ENCODE data around the gene KIF26B.

Gene KIF26B

GRCh38 chr1:245220381-245220985 is 65.7 kb downstream of the KIF26B start:
- no peaks in the 10 kb centered on the region for H3K4me1 Mint-ChIP-seq
- peaks cover 18% of the 10 kb centered on the region for H3K27me3 Mint-ChIP-seq
- no peak overlapping the region for H3K4me3 Mint-ChIP-seq
- H3K27ac Mint-ChIP-seq: no peak overlapping the region
- H3K36me3 Mint-ChIP-seq: no peaks in the 10 kb centered on the region
- no peaks in the 10 kb centered on the region for H3K9me3 Mint-ChIP-seq
- no peak for ATAC-seq

DNA sequence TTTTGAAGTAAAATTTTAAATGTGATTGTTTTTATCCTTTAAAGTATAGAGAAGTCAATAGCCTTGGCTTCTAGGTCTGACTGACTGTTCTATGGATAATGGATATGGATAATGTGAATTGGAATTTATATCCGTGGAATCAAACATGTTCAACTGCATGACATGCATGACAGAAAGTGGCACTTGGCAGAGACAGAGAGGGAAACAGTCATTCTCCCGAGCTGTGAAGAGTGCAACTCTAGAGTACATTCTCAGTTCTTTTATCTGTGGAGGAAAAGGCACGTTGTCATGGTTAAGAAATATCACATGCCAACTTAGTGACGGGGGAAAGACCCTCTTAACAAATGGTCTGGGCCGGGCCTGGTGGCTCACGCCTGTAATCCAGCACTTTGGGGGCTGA is 67.0 kb downstream of the KIF26B start:
- peaks cover 18% of the 10 kb centered on the region for H3K27me3 Mint-ChIP-seq
- H3K27ac Mint-ChIP-seq: no peak overlapping the region
- H3K4me3 Mint-ChIP-seq: no peak overlapping the region
- no peak for ATAC-seq
- no peaks in the 10 kb centered on the region for H3K9me3 Mint-ChIP-seq
- H3K36me3 Mint-ChIP-seq: no peaks in the 10 kb centered on the region
- H3K4me1 Mint-ChIP-seq: no peaks in the 10 kb centered on the region

DNA sequence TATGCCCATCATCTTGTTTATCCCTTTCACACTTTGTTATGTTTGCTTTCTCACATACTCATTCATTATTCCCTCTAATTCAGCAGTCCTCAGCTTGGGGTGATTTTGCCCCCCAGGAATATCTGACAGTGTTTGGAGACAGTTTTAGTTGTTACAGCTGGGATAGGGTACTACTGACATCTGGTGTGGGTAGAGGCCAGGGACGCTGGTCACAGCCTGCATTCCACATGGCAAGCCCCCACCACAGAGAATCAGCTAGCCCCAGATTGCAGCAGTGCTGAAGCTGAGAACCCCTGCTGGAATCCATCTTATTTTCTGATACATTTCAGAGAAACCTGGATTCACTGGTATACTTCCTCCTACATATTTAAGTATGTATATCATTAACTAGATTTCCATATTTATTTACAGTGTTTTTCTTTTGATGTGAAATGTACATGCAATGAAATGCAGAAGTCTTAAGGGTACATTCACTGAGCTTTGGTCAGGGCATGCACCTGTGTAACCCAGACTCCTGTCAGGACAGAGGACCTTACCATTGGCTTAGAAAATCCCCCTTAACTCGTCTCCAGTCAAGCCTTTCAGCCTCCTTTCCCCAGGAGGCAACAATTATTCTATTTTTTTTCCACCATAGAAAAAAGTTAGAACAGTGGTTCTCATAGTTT is 68.3 kb downstream of the KIF26B start:
- H3K27me3 Mint-ChIP-seq: peaks cover 18% of the 10 kb centered on the region
- no peak for ATAC-seq
- no peaks in the 10 kb centered on the region for H3K4me1 Mint-ChIP-seq
- no peak overlapping the region for H3K27ac Mint-ChIP-seq
- H3K9me3 Mint-ChIP-seq: no peaks in the 10 kb centered on the region
- H3K4me3 Mint-ChIP-seq: no peak overlapping the region
- H3K36me3 Mint-ChIP-seq: no peaks in the 10 kb centered on the region

- Mint-ChIP-seq H3K27me3 (peaks cover 11% of the 10 kb centered on the region), H3K4me3 (no peak overlapping the region), H3K36me3 (no peaks in the 10 kb centered on the region), H3K4me1 (no peaks in the 10 kb centered on the region), H3K27ac (no peak overlapping the region), H3K9me3 (no peaks in the 10 kb centered on the region)
- ATAC-seq: no peak
Observed at GRCh38 chr1:245225322-245226202, 70.8 kb downstream of the KIF26B start.

DNA sequence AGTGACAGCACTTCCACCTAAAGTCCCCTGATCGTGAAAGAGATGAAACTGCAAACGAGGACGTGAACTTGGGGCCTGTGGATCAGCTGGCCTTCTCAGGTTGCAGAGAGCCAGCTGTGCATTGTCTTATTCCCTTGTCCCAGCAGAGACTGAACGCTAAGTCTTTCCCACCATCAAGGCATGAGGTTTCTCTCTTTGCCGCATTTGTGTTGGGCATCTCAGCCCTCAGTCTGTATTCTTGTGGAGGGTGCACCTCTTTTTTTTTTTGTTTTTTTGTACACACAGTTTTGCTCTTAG is 71.4 kb downstream of the KIF26B start:
- Mint-ChIP-seq H3K27ac (no peak overlapping the region), H3K4me3 (no peak overlapping the region), H3K36me3 (no peaks in the 10 kb centered on the region), H3K4me1 (no peaks in the 10 kb centered on the region), H3K27me3 (peaks cover 12% of the 10 kb centered on the region), H3K9me3 (no peaks in the 10 kb centered on the region)
- no peak for ATAC-seq

GRCh38 chr1:245229051-245229450 is 74.3 kb downstream of the KIF26B start:
- Mint-ChIP-seq H3K4me3 (no peak overlapping the region), H3K27ac (no peak overlapping the region), H3K4me1 (no peaks in the 10 kb centered on the region), H3K9me3 (no peaks in the 10 kb centered on the region), H3K27me3 (peaks cover 13% of the 10 kb centered on the region), H3K36me3 (no peaks in the 10 kb centered on the region)
- no peak for ATAC-seq

- Mint-ChIP-seq H3K9me3 (no peaks in the 10 kb centered on the region), H3K27me3 (peaks cover 30% of the 10 kb centered on the region), H3K4me3 (no peak overlapping the region), H3K36me3 (no peaks in the 10 kb centered on the region), H3K4me1 (no peaks in the 10 kb centered on the region), H3K27ac (no peak overlapping the region)
- ATAC-seq: no peak
Observed at GRCh38 chr1:245232931-245233330, 78.1 kb downstream of the KIF26B start.

DNA sequence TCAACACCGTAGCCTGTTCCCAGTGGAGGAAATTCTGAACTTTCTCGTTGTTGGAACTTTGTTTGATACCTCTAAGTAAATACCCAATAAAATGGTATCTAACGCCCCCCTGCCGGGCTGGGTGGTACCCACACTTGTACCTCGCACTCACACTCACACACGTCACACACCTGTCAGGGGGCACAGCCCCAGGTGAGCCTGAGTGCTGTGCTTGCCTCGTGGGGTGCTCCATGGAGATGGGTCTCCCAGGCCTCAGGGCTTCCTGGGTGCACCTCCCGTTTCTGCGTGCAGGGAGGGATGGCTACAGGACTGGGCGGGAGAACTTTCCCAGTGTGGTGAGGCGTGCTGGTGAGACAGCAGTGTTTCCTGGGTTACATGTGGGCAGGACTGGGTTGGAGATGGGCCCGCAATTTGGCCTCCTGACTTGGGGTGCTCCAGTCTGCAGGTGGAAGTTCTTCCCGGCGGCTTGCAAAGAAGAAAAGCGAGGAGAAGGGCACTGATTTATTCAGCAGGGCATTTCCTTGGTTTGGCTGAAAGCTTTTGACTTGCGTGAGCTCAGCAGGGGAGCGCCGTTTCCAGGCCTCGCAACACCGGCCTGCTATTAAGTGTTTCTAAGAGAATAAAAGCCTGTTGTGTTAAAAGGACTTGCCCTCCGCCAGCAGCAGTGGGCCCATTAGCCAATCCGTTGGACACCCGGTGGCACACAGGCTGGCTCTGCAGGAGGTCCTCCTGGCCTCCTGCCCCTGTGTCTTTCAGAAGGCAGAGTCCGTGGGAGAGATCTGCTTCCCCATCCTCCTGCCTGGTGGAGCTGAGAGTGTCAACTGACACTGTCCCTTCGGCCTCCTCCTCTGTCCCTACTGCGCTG is 79.7 kb downstream of the KIF26B start:
- Mint-ChIP-seq H3K27ac (no peak overlapping the region), H3K4me1 (no peaks in the 10 kb centered on the region), H3K9me3 (peaks cover 2% of the 10 kb centered on the region), H3K36me3 (no peaks in the 10 kb centered on the region), H3K4me3 (no peak overlapping the region), H3K27me3 (peaks cover 44% of the 10 kb centered on the region)
- ATAC-seq: no peak

- Mint-ChIP-seq H3K36me3 (no peaks in the 10 kb centered on the region), H3K4me1 (no peaks in the 10 kb centered on the region), H3K27me3 (peaks cover 50% of the 10 kb centered on the region), H3K9me3 (peaks cover 2% of the 10 kb centered on the region), H3K27ac (no peak overlapping the region), H3K4me3 (no peak overlapping the region)
- no peak for ATAC-seq
Observed at GRCh38 chr1:245235156-245235555, 80.4 kb downstream of the KIF26B start.

- Mint-ChIP-seq H3K36me3 (no peaks in the 10 kb centered on the region), H3K4me1 (no peaks in the 10 kb centered on the region), H3K9me3 (peaks cover 2% of the 10 kb centered on the region), H3K27ac (no peak overlapping the region), H3K4me3 (no peak overlapping the region), H3K27me3 (peaks cover 50% of the 10 kb centered on the region)
- no peak for ATAC-seq
Observed at GRCh38 chr1:245240648-245241165, 85.9 kb downstream of the KIF26B start.

GRCh38 chr1:245241526-245242130 is 86.8 kb downstream of the KIF26B start:
- Mint-ChIP-seq H3K27me3 (peaks cover 48% of the 10 kb centered on the region), H3K36me3 (no peaks in the 10 kb centered on the region), H3K4me1 (no peaks in the 10 kb centered on the region), H3K27ac (no peak overlapping the region), H3K9me3 (peaks cover 2% of the 10 kb centered on the region), H3K4me3 (no peak overlapping the region)
- ATAC-seq: no peak

GRCh38 chr1:245242989-245243388 is 88.2 kb downstream of the KIF26B start:
- Mint-ChIP-seq H3K4me3 (no peak overlapping the region), H3K9me3 (peaks cover 2% of the 10 kb centered on the region), H3K27me3 (peaks cover 40% of the 10 kb centered on the region), H3K4me1 (no peaks in the 10 kb centered on the region), H3K27ac (no peak overlapping the region), H3K36me3 (no peaks in the 10 kb centered on the region)
- no peak for ATAC-seq

DNA sequence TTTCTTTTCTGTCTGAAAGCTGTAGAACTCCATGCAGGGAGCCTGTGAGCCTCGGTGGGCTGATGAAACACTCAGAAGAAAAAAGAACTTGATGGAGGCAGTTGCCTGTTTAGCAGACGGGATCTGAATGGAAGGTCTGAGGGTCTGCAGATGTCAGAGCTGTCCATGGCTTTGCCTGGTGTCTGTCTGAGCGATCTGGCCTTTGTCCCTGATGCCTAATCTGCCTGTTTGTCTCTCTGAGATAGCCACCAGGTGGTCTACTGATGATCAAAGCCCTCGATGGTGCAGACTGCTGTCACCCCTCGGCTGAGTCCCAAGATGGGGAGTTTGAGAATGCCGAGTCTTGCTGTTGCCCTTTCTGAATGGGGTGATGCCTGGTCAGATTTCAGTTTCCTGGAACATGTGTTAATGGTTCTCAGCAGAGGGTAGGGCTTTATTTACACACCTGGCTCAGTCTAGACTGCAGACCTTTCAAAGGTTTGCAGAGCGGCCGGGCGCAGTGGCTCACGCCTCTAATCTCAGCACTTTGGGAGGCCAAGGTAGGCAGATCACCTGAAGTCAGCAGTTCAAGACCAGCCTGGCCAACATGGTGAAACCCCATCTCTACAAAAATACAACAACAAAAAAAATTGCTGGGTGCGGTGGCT is 90.4 kb downstream of the KIF26B start:
- H3K4me1 Mint-ChIP-seq: no peaks in the 10 kb centered on the region

GRCh38 chr1:245246433-245246832 is 91.6 kb downstream of the KIF26B start:
- H3K9me3 Mint-ChIP-seq: no peaks in the 10 kb centered on the region
- H3K4me3 Mint-ChIP-seq: no peak overlapping the region
- no peak overlapping the region for H3K27ac Mint-ChIP-seq
- no peak for ATAC-seq
- no peaks in the 10 kb centered on the region for H3K36me3 Mint-ChIP-seq
- H3K4me1 Mint-ChIP-seq: no peaks in the 10 kb centered on the region
- H3K27me3 Mint-ChIP-seq: peaks cover 7% of the 10 kb centered on the region

More for the DNA sequence above, 90.4 kb downstream of the KIF26B start:
- Mint-ChIP-seq H3K27ac (no peak overlapping the region), H3K36me3 (no peaks in the 10 kb centered on the region), H3K4me3 (no peak overlapping the region), H3K9me3 (no peaks in the 10 kb centered on the region), H3K27me3 (peaks cover 20% of the 10 kb centered on the region)
- no peak for ATAC-seq

Data from stimulated activated memory B cell treated with anti-CD40 and anti-IgM and Interleukin-4, amounts not matched to agents 10 μg/mL and 1 μg/mL and 100 μg/mL, for 72 hours (primary cell).